Activated CD4-positive, alpha-beta T cell treated with anti-CD3 and anti-CD28 coated beads, Interleukin-2, amount 50 U/mL, for 1 hour (primary cell): ENCODE results near the gene ANKFN1.

ENCODE experiments used
- DNase-seq: peaks from one replicate; pipeline ENCODE4 v3.0.0-alpha.2; 2020

Gene ANKFN1

DNA sequence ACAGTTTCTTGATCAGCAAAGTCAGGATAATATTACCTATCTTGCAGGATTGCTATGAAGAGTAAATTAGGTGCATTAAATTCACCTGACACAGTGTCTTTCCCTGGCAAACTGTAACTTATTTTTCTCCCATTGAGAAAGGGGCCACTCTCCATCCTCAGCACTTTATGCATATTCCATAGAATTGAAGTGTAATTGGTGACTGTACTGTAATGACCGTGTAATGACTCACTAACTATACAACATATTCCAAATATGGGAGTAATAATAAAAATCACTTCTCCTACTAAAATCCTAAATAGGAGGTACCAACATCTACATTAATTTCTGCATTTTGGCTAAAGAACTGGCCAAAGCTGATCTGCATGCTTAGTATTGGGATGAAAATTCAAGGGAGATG is 298.4 kb downstream of the ANKFN1 start:
- DNase-seq, result no peak

DNA sequence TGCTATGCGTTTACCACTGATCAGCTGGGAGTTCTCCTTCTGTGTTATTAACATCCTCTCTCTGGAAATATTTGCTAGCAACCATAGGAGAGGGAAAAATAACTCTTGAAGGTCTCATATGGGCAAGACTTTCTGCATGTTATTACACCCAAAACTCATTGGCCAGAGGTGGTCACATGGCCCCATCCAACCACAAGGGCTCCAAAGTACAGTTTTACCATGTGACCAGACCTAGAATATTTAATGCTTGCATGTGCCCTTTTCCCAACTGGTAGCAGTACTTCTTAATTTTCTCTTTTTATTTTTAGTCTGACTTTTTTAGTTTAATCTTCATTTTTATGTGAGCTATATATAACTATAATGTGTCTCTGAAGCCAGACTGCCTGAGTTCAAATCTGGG is 299.2 kb downstream of the ANKFN1 start:
- no peak for DNase-seq

DNA sequence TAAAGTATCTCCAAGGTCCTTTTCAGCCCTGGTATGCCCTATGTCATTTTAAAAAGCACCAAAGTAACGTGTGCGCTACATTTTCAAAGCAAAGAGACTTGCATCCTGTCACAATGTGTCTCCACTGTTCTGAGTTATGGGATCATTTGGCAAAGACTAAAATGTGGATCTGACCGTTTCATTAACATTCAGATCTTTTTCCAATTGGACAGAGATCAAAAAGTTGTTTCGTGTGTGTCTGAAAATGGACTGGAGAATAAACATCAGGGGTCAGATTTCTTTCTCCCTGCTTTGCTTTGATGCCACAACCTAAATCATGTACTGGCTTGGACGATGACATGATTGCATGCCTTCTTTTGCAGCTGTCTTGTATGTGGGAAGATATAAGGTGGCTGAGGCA is 304.2 kb downstream of the ANKFN1 start:
- no peak for DNase-seq

DNA sequence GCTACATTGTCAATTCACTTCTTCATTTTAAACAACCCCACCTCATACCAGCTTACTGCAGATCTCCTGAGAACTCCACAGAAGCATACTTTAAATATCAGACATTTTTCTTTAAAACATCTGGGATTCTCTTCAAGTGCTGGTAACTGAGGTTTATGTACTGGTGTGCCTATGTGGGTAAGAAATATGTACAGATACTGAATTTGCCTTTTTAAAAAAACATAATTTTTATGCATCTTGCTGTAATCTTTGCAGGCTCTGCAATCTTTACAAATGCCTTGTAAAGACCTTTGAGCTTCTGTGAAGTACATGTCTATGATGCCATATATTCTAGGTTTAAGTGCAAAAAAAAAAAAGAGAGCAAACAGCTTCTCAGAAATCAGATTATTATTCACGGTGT is 312.6 kb downstream of the ANKFN1 start:
- DNase-seq, result no peak

DNA sequence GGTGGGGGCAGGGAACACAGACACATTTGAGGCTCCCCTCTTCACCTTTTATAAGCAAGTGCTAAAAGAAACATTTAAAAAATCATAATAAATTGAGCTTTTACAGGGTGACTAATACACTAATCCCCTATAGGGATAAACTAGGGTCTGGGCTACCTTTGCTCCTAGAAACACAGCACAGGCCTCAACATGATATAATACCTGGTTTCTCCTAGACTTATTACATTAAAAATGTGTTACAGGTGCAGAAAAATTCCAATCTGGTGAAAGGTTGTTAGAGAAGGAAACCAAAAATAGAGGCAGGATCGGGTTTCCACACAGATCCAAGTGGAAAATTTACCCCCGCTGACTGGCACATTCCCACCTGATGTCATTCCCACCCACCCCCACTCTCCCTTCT is 315.6 kb downstream of the ANKFN1 start:
- no peak for DNase-seq

GRCh38 chr17:56471696-56472095 is 318.4 kb downstream of the ANKFN1 start:
- DNase-seq, result no peak

DNA sequence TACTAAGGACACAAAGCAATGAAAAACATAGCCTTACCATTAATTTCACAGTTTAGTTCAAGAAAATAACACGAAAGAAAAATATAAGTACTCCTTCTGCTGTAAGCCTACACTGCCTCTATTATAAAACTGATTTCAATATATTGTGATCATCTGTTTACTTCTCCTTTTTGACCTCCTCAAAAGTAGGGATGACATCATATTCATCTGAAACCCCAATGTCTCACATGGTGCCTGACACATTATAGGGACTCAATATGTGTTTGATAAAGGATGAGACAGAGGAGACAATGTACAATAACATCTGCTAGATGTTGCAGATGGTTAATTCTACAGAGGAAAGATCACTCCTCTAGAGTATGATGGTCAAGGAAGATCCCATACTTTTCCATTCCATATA is 321.8 kb downstream of the ANKFN1 start:
- DNase-seq, result no peak

GRCh38 chr17:56478836-56479447 is 325.7 kb downstream of the ANKFN1 start:
- no peak for DNase-seq

- no peak for DNase-seq
These were observed 327.2 kb downstream of the ANKFN1 start for GRCh38 chr17:56480501-56480900.

- DNase-seq, result no peak
These were observed 328.4 kb downstream of the ANKFN1 start for GRCh38 chr17:56481659-56482058.

GRCh38 chr17:56482229-56482628 is 329.0 kb downstream of the ANKFN1 start:
- no peak for DNase-seq

DNA sequence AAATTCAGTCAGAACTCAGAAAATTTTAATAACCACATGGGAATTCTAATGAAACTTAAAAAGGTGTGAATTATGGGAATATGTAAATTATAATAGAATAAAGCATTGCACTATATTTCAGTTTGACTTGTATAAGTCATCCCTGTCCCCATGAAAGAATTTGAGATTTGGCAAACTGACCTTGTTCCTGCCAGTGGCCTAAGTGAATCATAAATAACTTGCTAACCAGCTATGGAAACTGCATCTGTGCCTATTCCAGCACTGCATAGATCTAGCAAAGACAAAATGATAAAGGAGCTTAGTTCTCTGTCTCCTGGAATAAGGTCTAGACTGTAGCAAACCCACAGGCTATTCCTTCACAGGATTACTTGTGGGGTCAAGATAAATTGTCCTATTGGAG is 333.5 kb downstream of the ANKFN1 start:
- no peak for DNase-seq

- DNase-seq, result no peak
These were observed 335.5 kb downstream of the ANKFN1 start for GRCh38 chr17:56488800-56489199.

DNA sequence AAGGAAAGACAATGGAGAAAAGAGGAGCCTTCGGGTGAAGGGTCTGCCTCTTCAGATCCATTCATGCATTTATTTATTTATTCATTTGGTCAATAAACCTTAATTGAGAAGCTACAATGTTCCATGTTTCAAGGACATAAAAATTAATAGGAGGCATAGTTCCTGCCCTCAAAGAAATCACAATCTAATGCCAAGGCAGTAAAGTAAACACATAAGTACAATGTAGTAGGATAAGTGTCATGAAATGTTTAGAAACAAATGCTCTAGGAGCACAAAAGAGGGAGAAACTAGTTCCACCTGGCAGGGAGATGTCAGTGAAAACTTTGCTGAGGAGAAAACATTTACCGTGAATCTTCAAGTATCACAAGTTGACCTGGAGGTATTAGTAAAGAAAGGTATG is 336.7 kb downstream of the ANKFN1 start:
- no peak for DNase-seq

DNA sequence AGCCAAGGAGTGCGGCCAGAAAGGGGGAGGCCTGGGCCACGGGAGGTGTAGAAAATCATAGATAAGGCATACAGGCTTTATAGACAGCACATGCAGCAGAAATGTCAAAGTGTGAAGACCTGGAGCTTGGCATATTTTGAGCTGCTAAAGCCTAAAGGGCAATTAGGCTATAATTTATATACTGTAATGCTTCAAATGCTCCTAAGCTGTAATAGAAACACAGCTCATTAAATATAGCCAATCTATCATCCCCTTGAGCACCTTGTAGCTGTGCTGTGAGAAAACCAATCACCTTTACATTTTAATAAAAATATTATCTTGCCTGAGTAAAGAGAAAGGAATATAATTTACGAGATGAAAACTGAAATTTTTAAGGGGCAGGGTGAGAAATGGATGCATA is 342.3 kb downstream of the ANKFN1 start:
- no peak for DNase-seq

DNA sequence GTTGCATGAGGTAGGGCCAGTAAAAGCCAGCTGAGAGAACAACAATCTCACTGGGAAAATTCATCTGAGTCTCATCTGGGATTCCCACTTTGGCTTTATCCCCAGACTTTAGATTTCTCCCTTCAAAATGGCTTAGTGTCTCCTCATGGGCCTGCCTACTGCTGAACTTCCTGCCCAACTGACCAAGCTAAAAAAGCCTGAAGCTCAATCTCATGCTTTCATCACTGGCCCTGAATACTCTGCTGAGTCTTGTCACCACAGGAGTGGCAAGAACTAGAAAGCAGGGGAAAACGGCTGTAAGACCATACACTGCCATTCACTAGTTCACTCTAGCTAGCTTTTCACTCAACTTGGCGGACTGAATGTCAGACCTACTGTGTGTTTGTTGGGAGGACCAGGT is 343.9 kb downstream of the ANKFN1 start:
- DNase-seq, result no peak

DNA sequence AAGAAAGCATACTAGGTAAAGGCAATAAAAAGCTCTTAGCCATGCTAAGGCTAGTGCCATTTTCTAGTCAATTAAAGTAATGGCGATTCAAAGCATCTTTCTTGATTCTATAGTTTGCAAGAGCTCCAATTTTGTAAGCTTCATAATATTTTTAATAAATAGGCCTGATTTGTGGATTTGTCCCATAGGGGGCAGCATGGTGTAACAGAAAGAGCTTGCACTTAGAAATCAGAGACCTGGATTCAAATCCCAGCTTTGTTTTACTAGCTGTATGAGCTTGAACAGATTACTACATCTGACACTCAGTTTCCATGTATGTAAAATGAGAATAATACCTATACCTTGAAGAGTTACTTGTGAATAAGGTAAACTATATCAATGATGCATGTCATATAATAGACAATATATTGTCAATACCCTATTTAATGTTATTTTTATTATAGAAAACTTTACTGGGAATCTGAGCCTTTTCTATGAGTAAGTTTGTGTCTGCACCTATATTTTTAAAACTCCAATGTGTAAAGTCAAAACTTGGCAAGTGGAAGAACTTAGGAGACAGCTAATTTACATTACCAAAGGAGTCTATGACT is 346.6 kb downstream of the ANKFN1 start:
- DNase-seq, result peak; percentile 4

DNA sequence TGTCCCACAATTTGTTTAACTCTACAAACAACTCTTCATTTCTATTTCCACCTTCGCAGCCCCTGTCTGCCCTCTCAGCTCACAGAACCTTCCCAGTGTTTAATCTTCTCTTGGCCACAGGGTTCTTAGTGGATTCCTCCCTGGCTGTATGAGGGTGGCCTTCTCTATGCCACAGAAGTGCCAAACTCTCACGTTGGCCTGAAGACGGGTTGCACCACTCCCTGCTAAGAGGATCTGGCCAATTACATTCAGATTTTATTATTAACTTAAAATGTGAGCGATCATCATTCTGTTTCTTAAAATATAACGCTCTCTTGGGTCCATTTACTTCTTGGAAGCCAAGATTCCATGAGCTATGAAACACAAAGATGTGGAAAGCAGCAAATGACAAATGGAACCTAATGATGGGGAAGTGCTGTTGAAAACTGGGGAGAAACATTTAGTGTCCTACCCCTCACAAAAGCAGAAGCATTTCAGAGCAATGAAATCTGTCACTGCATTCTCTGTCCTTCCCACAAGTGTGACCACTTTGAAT is 348.9 kb downstream of the ANKFN1 start:
- no peak for DNase-seq

GRCh38 chr17:56505154-56505756 is 352.0 kb downstream of the ANKFN1 start:
- no peak for DNase-seq

GRCh38 chr17:56506349-56506748 is 353.1 kb downstream of the ANKFN1 start:
- DNase-seq, result no peak

DNA sequence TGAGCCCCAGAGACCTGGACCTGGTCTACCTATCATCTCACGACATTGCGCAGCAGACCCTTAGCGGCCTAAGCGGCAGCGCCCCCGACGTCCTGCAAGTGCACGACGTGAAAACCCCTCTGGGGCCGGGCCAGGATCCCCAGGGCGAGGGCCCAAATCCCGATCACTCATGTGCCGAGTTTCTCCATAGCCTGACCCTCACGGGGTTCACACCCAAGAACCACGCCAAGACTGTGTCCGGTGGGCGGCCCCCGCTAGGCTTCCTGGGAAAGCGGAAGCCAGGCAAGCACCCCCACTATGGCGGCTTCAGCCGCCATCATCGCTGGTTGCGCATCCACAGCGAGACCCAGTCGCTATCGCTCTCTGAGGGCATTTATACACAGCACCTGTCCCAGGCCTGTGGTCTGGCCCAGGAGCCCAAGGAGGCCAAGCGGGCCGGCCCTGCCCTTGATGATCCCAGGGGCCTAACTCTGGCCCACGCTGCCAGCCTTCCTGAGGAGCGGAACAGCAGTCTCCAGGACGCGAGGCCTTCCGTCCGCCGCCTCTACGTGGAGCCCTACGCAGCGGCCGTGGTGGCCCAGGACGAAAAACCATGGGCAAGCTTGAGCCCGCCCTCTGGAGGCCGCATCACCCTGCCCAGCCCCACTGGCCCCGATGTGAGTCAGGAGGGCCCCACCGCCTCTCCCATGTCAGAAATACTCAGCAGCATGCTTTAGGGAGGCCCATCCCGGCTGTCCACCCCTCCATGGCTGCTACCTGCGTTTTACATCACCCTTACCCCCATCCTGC is 357.5 kb downstream of the ANKFN1 start:
- no peak for DNase-seq

DNA sequence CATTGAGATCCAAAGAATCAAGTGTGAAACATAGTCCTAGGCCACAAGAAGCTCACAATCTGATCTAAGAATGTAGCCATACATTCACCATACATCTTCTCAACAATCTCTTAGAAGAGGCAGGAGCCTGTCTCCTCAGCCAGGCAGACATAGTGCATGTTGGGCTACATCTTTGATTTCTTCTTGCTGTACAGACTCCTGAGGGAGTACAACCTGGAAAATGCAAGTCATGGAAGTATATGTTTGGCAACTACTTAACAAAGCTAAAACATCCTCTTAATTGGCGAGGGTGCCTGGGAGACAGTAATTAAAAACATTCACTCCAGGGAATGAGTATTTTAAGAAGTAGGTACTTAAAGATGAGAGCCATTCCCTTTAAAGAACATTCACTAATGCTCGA is 361.0 kb downstream of the ANKFN1 start:
- DNase-seq, result no peak

GRCh38 chr17:56514899-56515298 is 361.6 kb downstream of the ANKFN1 start:
- DNase-seq, result no peak
